Activated CD4-positive, alpha-beta T cell treated with anti-CD3 and anti-CD28 coated beads, Interleukin-2, amount 10 ng/mL, durations not matched to agents 24 days and 14 days (primary cell): ENCODE measurements around the gene TANGO2. TPM values are rescaled to one million over a fixed set of nuclear protein-coding genes. Genes with fewer than 3 reads are reported as not detected.

Experiments used
- DNase-seq: peaks from one replicate; pipeline ENCODE4 v3.0.0; 2022
- H3K27ac Mint-ChIP-seq: one replicate; pipeline ENCODE4 v1.8.0; 2022; ENCODE audit warnings: mild to moderate bottlenecking, mixed read lengths
- H3K27me3 Mint-ChIP-seq: one replicate; pipeline ENCODE4 v1.8.0; 2022; ENCODE audit warnings: mixed read lengths
- H3K36me3 Mint-ChIP-seq: one replicate; pipeline ENCODE4 v1.8.0; 2022; ENCODE audit warnings: low read depth, mild to moderate bottlenecking, mixed read lengths
- H3K4me1 Mint-ChIP-seq: one replicate; pipeline ENCODE4 v1.8.0; 2021; ENCODE audit warnings: mixed read lengths
- H3K4me3 Mint-ChIP-seq: one replicate; pipeline ENCODE4 v1.8.0; 2022; ENCODE audit warnings: mild to moderate bottlenecking, moderate library complexity, mixed read lengths
- H3K9me3 Mint-ChIP-seq: one replicate; pipeline ENCODE4 v1.8.0; 2021; ENCODE audit warnings: mixed read lengths
- intact Hi-C: fragments of 100-400 bp; cut with micrococcal nuclease; formaldehyde crosslinking; loops from one replicate; pipeline ENCODE4 v1.15.1; 2023
- total RNA-seq: library from RNA; stranded (reverse); gene quantifications from 2 replicates; pipeline ENCODE4 v1.2.3, GENCODE V29; 2022

TANGO2 gene
- total RNA-seq, 1 donor from 2014 or later: 31.5 TPM

GRCh38 chr22:20084547-20085413 is 63.9 kb downstream of the TANGO2 start:
- no peaks in the 10 kb centered on the region for H3K9me3 Mint-ChIP-seq
- H3K36me3 Mint-ChIP-seq: peaks cover 43% of the 10 kb centered on the region
- peaks cover 33% of the 10 kb centered on the region for H3K4me1 Mint-ChIP-seq
- no peaks in the 10 kb centered on the region for H3K27me3 Mint-ChIP-seq
- no peak overlapping the region for H3K4me3 Mint-ChIP-seq
- DNase-seq: peak; percentile 71
- peak overlapping the region; percentile 65 for H3K27ac Mint-ChIP-seq
- intact Hi-C loops: loop anchor here (5.0 kb wide), 1 partner anchor 112 kb away; no protein-coding TSS in a partner anchor

GRCh38 chr22:20085651-20086050 is 64.7 kb downstream of the TANGO2 start:
- Mint-ChIP-seq H3K36me3 (peaks cover 49% of the 10 kb centered on the region), H3K4me1 (peaks cover 33% of the 10 kb centered on the region), H3K9me3 (no peaks in the 10 kb centered on the region), H3K27ac (no peak overlapping the region), H3K4me3 (no peak overlapping the region), H3K27me3 (no peaks in the 10 kb centered on the region)
- intact Hi-C loops: no loop called here
- DNase-seq: no peak

GRCh38 chr22:20086101-20086599 is 65.2 kb downstream of the TANGO2 start:
- Mint-ChIP-seq H3K27ac (no peak overlapping the region), H3K9me3 (no peaks in the 10 kb centered on the region), H3K4me1 (peaks cover 28% of the 10 kb centered on the region), H3K4me3 (no peak overlapping the region), H3K36me3 (peaks cover 48% of the 10 kb centered on the region), H3K27me3 (no peaks in the 10 kb centered on the region)
- DNase-seq: no peak
- intact Hi-C loops: no loop called here

GRCh38 chr22:20086763-20087162 is 65.9 kb downstream of the TANGO2 start:
- Mint-ChIP-seq H3K36me3 (peaks cover 51% of the 10 kb centered on the region), H3K9me3 (no peaks in the 10 kb centered on the region), H3K27me3 (no peaks in the 10 kb centered on the region), H3K4me3 (no peak overlapping the region), H3K27ac (no peak overlapping the region), H3K4me1 (peaks cover 22% of the 10 kb centered on the region)
- DNase-seq: no peak
- intact Hi-C loops: no loop called here

- DNase-seq: no peak
- Mint-ChIP-seq H3K27me3 (no peaks in the 10 kb centered on the region), H3K36me3 (peaks cover 57% of the 10 kb centered on the region), H3K4me1 (peaks cover 24% of the 10 kb centered on the region), H3K27ac (peak overlapping the region; percentile 58), H3K4me3 (no peak overlapping the region), H3K9me3 (no peaks in the 10 kb centered on the region)
- intact Hi-C loops: no loop called here
Measured at GRCh38 chr22:20087319-20088262, 66.7 kb downstream of the TANGO2 start.

- Mint-ChIP-seq H3K27ac (no peak overlapping the region), H3K4me3 (no peak overlapping the region), H3K36me3 (peaks cover 62% of the 10 kb centered on the region), H3K9me3 (no peaks in the 10 kb centered on the region), H3K27me3 (no peaks in the 10 kb centered on the region), H3K4me1 (peaks cover 17% of the 10 kb centered on the region)
- no peak for DNase-seq
- intact Hi-C loops: no loop called here
Measured at GRCh38 chr22:20088263-20088648, 67.3 kb downstream of the TANGO2 start.

GRCh38 chr22:20089226-20089976 is 68.5 kb downstream of the TANGO2 start:
- Mint-ChIP-seq H3K36me3 (peaks cover 73% of the 10 kb centered on the region), H3K4me1 (peaks cover 9% of the 10 kb centered on the region), H3K4me3 (no peak overlapping the region), H3K9me3 (no peaks in the 10 kb centered on the region), H3K27ac (no peak overlapping the region), H3K27me3 (no peaks in the 10 kb centered on the region)
- intact Hi-C loops: no loop called here
- DNase-seq: no peak

GRCh38 chr22:20089977-20090729 is 69.2 kb downstream of the TANGO2 start:
- Mint-ChIP-seq H3K27ac (no peak overlapping the region), H3K27me3 (no peaks in the 10 kb centered on the region), H3K9me3 (no peaks in the 10 kb centered on the region), H3K36me3 (peaks cover 79% of the 10 kb centered on the region), H3K4me1 (peaks cover 8% of the 10 kb centered on the region), H3K4me3 (no peak overlapping the region)
- intact Hi-C loops: no loop called here
- DNase-seq: no peak

- H3K27me3 Mint-ChIP-seq: no peaks in the 10 kb centered on the region
- no peak overlapping the region for H3K4me3 Mint-ChIP-seq
- intact Hi-C loops: no loop called here
- no peak overlapping the region for H3K27ac Mint-ChIP-seq
- H3K9me3 Mint-ChIP-seq: peaks cover under 1% of the 10 kb centered on the region
- H3K4me1 Mint-ChIP-seq: peaks cover 15% of the 10 kb centered on the region
- H3K36me3 Mint-ChIP-seq: peaks cover 82% of the 10 kb centered on the region
- no peak for DNase-seq
Measured at GRCh38 chr22:20090730-20091240, 69.9 kb downstream of the TANGO2 start.

GRCh38 chr22:20091690-20092476 is 71.0 kb downstream of the TANGO2 start:
- Mint-ChIP-seq H3K9me3 (peaks cover 5% of the 10 kb centered on the region), H3K4me1 (peaks cover 18% of the 10 kb centered on the region), H3K4me3 (no peak overlapping the region), H3K27ac (no peak overlapping the region), H3K36me3 (peaks cover 85% of the 10 kb centered on the region), H3K27me3 (no peaks in the 10 kb centered on the region)
- no peak for DNase-seq
- intact Hi-C loops: no loop called here

GRCh38 chr22:20092477-20092854 is 71.6 kb downstream of the TANGO2 start:
- Mint-ChIP-seq H3K4me3 (no peak overlapping the region), H3K4me1 (peaks cover 22% of the 10 kb centered on the region), H3K27ac (no peak overlapping the region), H3K9me3 (peaks cover 9% of the 10 kb centered on the region), H3K36me3 (peaks cover 85% of the 10 kb centered on the region), H3K27me3 (no peaks in the 10 kb centered on the region)
- DNase-seq: no peak
- intact Hi-C loops: no loop called here
